Suprapubic skin (tissue), 2 donors: ENCODE measurements around the gene CDKN2B-AS1.

Experiments used
- EP300 ChIP-seq: sonication (generic); formaldehyde crosslinking; IDR thresholded peaks from one replicate; pipeline ENCODE4 v1.6.1; 2017; ENCODE audit warnings: antibody characterized with exemption
- POLR2A ChIP-seq, 2 donors: fragments of 450-650 bp; IDR thresholded peaks; one replicate each; pipeline ENCODE4 v1.6.1; 2017; ENCODE audit warnings: antibody characterized with exemption in 2 of 2, mild to moderate bottlenecking in 2 of 2, moderate library complexity in 2 of 2

GRCh38 chr9:22028394-22028793 is 33.8 kb downstream of the CDKN2B-AS1 start:
- TF ChIP-seq EP300 = no peak
- no peak for TF ChIP-seq POLR2A (IDR thresholded peaks at IDR 0.05)
